WTC11 (cell line): ENCODE results near the gene SLC25A21. TPM values are rescaled to one million over a fixed set of nuclear protein-coding genes. Genes with fewer than 3 reads are reported as not detected.

Source experiments
- ATAC-seq: fragments of 200-7000 bp; cut with Tn5 transposase; 2 replicates; pipeline ENCODE4 v1.10.0; 2021; ENCODE audit warnings: mild to moderate bottlenecking, moderate library complexity
- CTCF ChIA-PET: fragments of 300-600 bp; sonication (Branson Sonifier 250); formaldehyde crosslinking; loops from one replicate; lab custom pipeline; 2021; ENCODE audit warnings: antibody characterized with exemption; lab: Charles Lee
- POLR2A ChIA-PET: fragments of 350-600 bp; sonication (Branson Sonifier 250); formaldehyde crosslinking; loops from one replicate; lab custom pipeline; 2021; ENCODE audit warnings: antibody characterized with exemption; lab: Charles Lee
- DNase-seq: peaks from one replicate; pipeline ENCODE4 v3.0.0; 2021; ENCODE audit warnings: low spot score
- H3K27ac Mint-ChIP-seq: 2 replicates; pipeline ENCODE4 v1.8.0; 2021; ENCODE audit warnings: mixed read lengths
- H3K27me3 Mint-ChIP-seq: 2 replicates; pipeline ENCODE4 v1.8.0; 2021; ENCODE audit warnings: low read depth, mild to moderate bottlenecking, moderate library complexity, mixed read lengths
- H3K36me3 Mint-ChIP-seq: 2 replicates; pipeline ENCODE4 v1.8.0; 2021; ENCODE audit warnings: mixed read lengths
- H3K4me1 Mint-ChIP-seq: 2 replicates; pipeline ENCODE4 v1.8.0; 2022; ENCODE audit warnings: mixed read lengths
- H3K4me3 Mint-ChIP-seq: 2 replicates; pipeline ENCODE4 v1.8.0; 2021; ENCODE audit warnings: mild to moderate bottlenecking, moderate library complexity, mixed read lengths
- H3K9me3 Mint-ChIP-seq: 2 replicates; pipeline ENCODE4 v1.8.0; 2021; ENCODE audit warnings: mixed read lengths
- ATF1 ChIP-seq: sonication (generic); formaldehyde crosslinking; IDR thresholded peaks from 2 replicates; pipeline ENCODE4 v1.8.1; 2023; ENCODE audit warnings: mild to moderate bottlenecking, moderate library complexity, missing genetic modification reagents
- CREB1 ChIP-seq: sonication (generic); formaldehyde crosslinking; IDR thresholded peaks from 2 replicates; pipeline ENCODE4 v1.8.0; 2023; ENCODE audit warnings: mild to moderate bottlenecking, missing genetic modification reagents
- FOXK1 ChIP-seq: sonication (generic); formaldehyde crosslinking; IDR thresholded peaks from 2 replicates; pipeline ENCODE4 v1.8.0; 2022; ENCODE audit warnings: mild to moderate bottlenecking, moderate library complexity, missing genetic modification reagents
- GTF2I ChIP-seq: fragments of 250-450 bp; sonication (Bioruptor Pico); conservative IDR thresholded peaks from 2 replicates; pipeline ENCODE4 v1.4.0; 2021; ENCODE audit warnings: mild to moderate bottlenecking
- KAT7 ChIP-seq: sonication (generic); formaldehyde crosslinking; IDR thresholded peaks from 2 replicates; pipeline ENCODE4 v1.8.1; 2023; ENCODE audit warnings: missing genetic modification reagents, mild to moderate bottlenecking, borderline replicate concordance
- NR1H2 ChIP-seq: sonication (generic); formaldehyde crosslinking; IDR thresholded peaks from 2 replicates; pipeline ENCODE4 v1.9.0; 2021; ENCODE audit warnings: mild to moderate bottlenecking, moderate library complexity, missing genetic modification reagents
- SOX15 ChIP-seq: fragments of 250-450 bp; sonication (Bioruptor Pico); IDR thresholded peaks from 2 replicates; pipeline ENCODE4 v1.9.0; 2021; ENCODE audit warnings: mild to moderate bottlenecking
- TEAD4 ChIP-seq: sonication (generic); formaldehyde crosslinking; IDR thresholded peaks from 2 replicates; pipeline ENCODE4 v1.8.0; 2022; ENCODE audit warnings: mild to moderate bottlenecking, missing genetic modification reagents
- ZBTB21 ChIP-seq: sonication (generic); formaldehyde crosslinking; IDR thresholded peaks from 2 replicates; pipeline ENCODE4 v1.8.1; 2023; ENCODE audit warnings: mild to moderate bottlenecking, missing genetic modification reagents, borderline replicate concordance
- ZNF219 ChIP-seq: sonication (generic); formaldehyde crosslinking; IDR thresholded peaks from 2 replicates; pipeline ENCODE4 v1.8.0; 2023; ENCODE audit warnings: missing genetic modification reagents, mild to moderate bottlenecking, borderline replicate concordance
- ZNF423 ChIP-seq: fragments of 250-450 bp; sonication (Bioruptor Pico); IDR thresholded peaks from 2 replicates; pipeline ENCODE4 v2.1.2; 2022; ENCODE audit warnings: mild to moderate bottlenecking, moderate library complexity
- total RNA-seq: library from RNA; stranded (reverse); gene quantifications from 3 replicates; pipeline ENCODE4 v1.2.3, GENCODE V29; 2021
- TF ChIP-seq, protein P1 (sequence below): fragments of 200-600 bp; IDR thresholded peaks from 2 replicates; pipeline ENCODE4 v1.8.0; 2022; ENCODE audit warnings: antibody characterized with exemption
- TF ChIP-seq, protein P2 (sequence below): sonication (generic); formaldehyde crosslinking; IDR thresholded peaks from 2 replicates; pipeline ENCODE4 v1.8.1; 2023; ENCODE audit warnings: mild to moderate bottlenecking, moderate library complexity, missing genetic modification reagents
- TF ChIP-seq, protein P3 (sequence below): fragments of 250-450 bp; sonication (Bioruptor Pico); IDR thresholded peaks from 2 replicates; pipeline ENCODE4 v1.9.0; 2021; ENCODE audit warnings: moderate library complexity, mild to moderate bottlenecking, inconsistent platforms, borderline replicate concordance
- TF ChIP-seq, protein P4 (sequence below): sonication (generic); formaldehyde crosslinking; conservative IDR thresholded peaks from 2 replicates; pipeline ENCODE4 v1.8.1; 2022; ENCODE audit warnings: mild to moderate bottlenecking, missing genetic modification reagents
- TF ChIP-seq, protein P5 (sequence below): fragments of 250-450 bp; sonication (Bioruptor Pico); IDR thresholded peaks from 2 replicates; pipeline ENCODE4 v2.1.2; 2022; ENCODE audit warnings: mild to moderate bottlenecking, moderate library complexity
- TF ChIP-seq, protein P6 (sequence below): sonication (generic); formaldehyde crosslinking; IDR thresholded peaks from 2 replicates; pipeline ENCODE4 v1.8.1; 2022; ENCODE audit warnings: low read depth, missing genetic modification reagents, borderline replicate concordance
- TF ChIP-seq, protein P7 (sequence below): sonication (generic); formaldehyde crosslinking; IDR thresholded peaks from 2 replicates; pipeline ENCODE4 v1.8.1; 2023; ENCODE audit warnings: mild to moderate bottlenecking, missing genetic modification reagents, moderate library complexity
- TF ChIP-seq, protein P8 (sequence below): fragments of 250-450 bp; sonication (Bioruptor Pico); IDR thresholded peaks from 2 replicates; pipeline ENCODE4 v1.8.0; 2021; ENCODE audit warnings: mild to moderate bottlenecking
- TF ChIP-seq, protein P9 (sequence below): sonication (generic); formaldehyde crosslinking; IDR thresholded peaks from 2 replicates; pipeline ENCODE4 v1.8.1; 2022; ENCODE audit warnings: mild to moderate bottlenecking, moderate library complexity, missing genetic modification reagents

The SLC25A21 gene
- total RNA-seq, 1 experiment from 2014 or later: 8.2 TPM

DNA sequence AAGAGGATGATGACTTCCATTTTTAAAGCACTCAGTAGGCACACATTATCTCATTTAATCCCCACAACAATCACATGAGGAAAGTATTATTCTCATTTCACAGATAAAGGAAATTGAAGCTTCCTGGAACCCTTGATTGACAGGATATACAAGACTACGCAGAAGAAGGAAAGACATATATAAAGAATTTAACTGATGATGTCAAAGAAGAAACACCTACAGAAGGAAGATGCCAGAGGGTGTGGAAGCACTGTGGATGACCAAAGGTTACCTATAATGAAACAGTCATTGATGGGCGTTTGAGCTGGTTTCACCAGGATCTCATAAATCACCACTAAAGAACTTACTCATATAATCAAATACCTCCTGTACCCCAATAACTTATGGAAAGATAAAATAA is 197.4 kb downstream of the SLC25A21 start (continued):
- TF ChIP-seq, protein P1, sequence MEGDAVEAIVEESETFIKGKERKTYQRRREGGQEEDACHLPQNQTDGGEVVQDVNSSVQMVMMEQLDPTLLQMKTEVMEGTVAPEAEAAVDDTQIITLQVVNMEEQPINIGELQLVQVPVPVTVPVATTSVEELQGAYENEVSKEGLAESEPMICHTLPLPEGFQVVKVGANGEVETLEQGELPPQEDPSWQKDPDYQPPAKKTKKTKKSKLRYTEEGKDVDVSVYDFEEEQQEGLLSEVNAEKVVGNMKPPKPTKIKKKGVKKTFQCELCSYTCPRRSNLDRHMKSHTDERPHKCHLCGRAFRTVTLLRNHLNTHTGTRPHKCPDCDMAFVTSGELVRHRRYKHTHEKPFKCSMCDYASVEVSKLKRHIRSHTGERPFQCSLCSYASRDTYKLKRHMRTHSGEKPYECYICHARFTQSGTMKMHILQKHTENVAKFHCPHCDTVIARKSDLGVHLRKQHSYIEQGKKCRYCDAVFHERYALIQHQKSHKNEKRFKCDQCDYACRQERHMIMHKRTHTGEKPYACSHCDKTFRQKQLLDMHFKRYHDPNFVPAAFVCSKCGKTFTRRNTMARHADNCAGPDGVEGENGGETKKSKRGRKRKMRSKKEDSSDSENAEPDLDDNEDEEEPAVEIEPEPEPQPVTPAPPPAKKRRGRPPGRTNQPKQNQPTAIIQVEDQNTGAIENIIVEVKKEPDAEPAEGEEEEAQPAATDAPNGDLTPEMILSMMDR: no peak
- TF ChIP-seq GTF2I (no peak), CREB1 (CRISPR knock-in tag) (no peak), SOX15 (CRISPR knock-in tag) (no peak)
- TF ChIP-seq, protein P2, sequence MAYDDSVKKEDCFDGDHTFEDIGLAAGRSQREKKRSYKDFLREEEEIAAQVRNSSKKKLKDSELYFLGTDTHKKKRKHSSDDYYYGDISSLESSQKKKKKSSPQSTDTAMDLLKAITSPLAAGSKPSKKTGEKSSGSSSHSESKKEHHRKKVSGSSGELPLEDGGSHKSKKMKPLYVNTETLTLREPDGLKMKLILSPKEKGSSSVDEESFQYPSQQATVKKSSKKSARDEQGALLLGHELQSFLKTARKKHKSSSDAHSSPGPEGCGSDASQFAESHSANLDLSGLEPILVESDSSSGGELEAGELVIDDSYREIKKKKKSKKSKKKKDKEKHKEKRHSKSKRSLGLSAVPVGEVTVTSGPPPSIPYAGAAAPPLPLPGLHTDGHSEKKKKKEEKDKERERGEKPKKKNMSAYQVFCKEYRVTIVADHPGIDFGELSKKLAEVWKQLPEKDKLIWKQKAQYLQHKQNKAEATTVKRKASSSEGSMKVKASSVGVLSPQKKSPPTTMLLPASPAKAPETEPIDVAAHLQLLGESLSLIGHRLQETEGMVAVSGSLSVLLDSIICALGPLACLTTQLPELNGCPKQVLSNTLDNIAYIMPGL (CRISPR knock-in tag): no peak
- TF ChIP-seq, protein P3, sequence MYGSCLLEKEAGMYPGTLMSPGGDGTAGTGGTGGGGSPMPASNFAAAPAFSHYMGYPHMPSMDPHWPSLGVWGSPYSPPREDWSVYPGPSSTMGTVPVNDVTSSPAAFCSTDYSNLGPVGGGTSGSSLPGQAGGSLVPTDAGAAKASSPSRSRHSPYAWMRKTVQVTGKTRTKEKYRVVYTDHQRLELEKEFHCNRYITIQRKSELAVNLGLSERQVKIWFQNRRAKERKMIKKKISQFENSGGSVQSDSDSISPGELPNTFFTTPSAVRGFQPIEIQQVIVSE (CRISPR knock-in tag): no peak
- TF ChIP-seq, protein P4, sequence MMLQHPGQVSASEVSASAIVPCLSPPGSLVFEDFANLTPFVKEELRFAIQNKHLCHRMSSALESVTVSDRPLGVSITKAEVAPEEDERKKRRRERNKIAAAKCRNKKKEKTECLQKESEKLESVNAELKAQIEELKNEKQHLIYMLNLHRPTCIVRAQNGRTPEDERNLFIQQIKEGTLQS: no peak

DNA sequence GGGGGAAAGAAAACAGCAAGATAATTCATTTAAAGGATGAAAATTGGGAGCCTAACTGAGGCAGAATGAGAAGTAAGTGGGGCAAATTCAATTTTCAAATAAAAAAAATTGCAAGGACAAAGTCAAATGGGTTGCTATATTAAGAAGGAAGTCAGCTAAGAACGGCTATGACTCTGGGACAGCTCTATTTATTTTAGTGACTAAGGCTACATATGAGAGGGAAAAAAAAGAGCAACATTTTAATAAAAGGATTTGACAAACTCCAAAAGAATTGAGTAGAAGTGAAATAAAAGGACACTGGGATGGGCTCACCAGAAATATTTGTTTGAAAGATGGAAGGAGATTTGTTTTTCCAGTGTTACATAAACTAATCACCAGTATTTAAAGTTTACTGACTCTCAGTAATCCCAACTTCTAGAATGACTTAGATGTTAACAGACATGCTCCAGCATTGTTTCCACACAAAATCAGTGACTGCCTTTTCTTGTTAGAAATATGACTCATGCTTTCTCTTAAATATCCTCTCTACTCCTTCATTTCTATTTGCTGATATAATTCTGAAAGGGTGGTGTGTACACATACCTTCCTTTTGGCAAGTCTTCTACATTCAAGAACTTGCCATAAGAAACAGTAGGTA is 198.5 kb downstream of the SLC25A21 start:
- no peaks in the 10 kb centered on the region for H3K9me3 Mint-ChIP-seq
- H3K27me3 Mint-ChIP-seq: no peaks in the 10 kb centered on the region
- no peak overlapping the region for H3K27ac Mint-ChIP-seq
- ATAC-seq (no peak), DNase-seq (no peak)
- POLR2A ChIA-PET: no interaction called here
- no peaks in the 10 kb centered on the region for H3K36me3 Mint-ChIP-seq
- TF ChIP-seq ZBTB21 (CRISPR knock-in tag): no peak
- CTCF ChIA-PET: interaction anchor here (0.8 to 1.4 kb wide), 2 partner anchors 151 to 176 kb away, joined by 3 to 4 read pairs; no protein-coding TSS in a partner anchor
- H3K4me3 Mint-ChIP-seq: no peak overlapping the region
- peaks cover 15% of the 10 kb centered on the region for H3K4me1 Mint-ChIP-seq

DNA sequence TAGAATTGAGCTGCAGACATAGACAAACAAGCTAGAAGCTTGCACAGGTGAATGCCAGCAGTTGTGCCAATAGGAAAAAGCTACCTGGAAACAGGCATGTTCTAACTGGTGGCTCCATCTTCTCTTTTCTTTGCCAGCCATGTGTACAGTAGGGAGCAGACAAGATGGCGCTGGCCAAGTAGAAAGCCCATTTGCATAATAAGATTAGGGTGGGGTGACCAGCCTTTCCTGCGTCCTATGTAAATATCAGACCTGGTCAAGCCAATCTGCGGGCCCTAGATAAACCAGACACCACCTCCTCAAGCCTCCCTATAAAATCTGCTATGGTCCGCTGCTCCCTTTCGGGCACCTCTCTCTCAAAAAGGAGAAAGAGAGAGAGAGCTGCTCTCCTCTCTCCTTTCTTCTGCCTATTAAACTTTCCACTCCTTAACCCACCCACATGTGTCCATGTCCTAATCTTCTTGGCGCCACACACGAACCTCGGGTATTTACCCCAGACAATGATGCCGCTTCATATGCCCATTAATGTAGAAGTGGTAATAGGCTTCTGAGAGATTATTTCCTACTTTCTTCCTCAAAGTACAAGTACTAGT is 201.0 kb downstream of the SLC25A21 start:
- ChIA-PET POLR2A (no interaction called here), CTCF (no interaction called here)
- ATAC-seq: no peak
- no peak for DNase-seq
- Mint-ChIP-seq H3K27ac (no peak overlapping the region), H3K36me3 (no peaks in the 10 kb centered on the region), H3K9me3 (no peaks in the 10 kb centered on the region), H3K4me3 (no peak overlapping the region), H3K27me3 (no peaks in the 10 kb centered on the region), H3K4me1 (peaks cover 7% of the 10 kb centered on the region)
- TF ChIP-seq SOX15 (CRISPR knock-in tag) (no peak), NR1H2 (CRISPR knock-in tag) (no peak), ZNF219 (CRISPR knock-in tag) (no peak), KAT7 (no peak), TEAD4 (CRISPR knock-in tag) (no peak), ATF1 (CRISPR knock-in tag) (no peak), FOXK1 (no peak), ZNF423 (CRISPR knock-in tag) (no peak)
- TF ChIP-seq, protein P5, sequence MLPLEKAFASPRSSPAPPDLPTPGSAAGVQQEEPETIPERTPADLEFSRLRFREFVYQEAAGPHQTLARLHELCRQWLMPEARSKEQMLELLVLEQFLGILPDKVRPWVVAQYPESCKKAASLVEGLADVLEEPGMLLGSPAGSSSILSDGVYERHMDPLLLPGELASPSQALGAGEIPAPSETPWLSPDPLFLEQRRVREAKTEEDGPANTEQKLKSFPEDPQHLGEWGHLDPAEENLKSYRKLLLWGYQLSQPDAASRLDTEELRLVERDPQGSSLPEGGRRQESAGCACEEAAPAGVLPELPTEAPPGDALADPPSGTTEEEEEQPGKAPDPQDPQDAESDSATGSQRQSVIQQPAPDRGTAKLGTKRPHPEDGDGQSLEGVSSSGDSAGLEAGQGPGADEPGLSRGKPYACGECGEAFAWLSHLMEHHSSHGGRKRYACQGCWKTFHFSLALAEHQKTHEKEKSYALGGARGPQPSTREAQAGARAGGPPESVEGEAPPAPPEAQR (CRISPR knock-in tag): no peak
- TF ChIP-seq, protein P6, sequence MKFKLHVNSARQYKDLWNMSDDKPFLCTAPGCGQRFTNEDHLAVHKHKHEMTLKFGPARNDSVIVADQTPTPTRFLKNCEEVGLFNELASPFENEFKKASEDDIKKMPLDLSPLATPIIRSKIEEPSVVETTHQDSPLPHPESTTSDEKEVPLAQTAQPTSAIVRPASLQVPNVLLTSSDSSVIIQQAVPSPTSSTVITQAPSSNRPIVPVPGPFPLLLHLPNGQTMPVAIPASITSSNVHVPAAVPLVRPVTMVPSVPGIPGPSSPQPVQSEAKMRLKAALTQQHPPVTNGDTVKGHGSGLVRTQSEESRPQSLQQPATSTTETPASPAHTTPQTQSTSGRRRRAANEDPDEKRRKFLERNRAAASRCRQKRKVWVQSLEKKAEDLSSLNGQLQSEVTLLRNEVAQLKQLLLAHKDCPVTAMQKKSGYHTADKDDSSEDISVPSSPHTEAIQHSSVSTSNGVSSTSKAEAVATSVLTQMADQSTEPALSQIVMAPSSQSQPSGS: no peak
- TF ChIP-seq, protein P7, sequence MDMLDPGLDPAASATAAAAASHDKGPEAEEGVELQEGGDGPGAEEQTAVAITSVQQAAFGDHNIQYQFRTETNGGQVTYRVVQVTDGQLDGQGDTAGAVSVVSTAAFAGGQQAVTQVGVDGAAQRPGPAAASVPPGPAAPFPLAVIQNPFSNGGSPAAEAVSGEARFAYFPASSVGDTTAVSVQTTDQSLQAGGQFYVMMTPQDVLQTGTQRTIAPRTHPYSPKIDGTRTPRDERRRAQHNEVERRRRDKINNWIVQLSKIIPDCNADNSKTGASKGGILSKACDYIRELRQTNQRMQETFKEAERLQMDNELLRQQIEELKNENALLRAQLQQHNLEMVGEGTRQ (CRISPR knock-in tag): no peak
- TF ChIP-seq, protein P8, sequence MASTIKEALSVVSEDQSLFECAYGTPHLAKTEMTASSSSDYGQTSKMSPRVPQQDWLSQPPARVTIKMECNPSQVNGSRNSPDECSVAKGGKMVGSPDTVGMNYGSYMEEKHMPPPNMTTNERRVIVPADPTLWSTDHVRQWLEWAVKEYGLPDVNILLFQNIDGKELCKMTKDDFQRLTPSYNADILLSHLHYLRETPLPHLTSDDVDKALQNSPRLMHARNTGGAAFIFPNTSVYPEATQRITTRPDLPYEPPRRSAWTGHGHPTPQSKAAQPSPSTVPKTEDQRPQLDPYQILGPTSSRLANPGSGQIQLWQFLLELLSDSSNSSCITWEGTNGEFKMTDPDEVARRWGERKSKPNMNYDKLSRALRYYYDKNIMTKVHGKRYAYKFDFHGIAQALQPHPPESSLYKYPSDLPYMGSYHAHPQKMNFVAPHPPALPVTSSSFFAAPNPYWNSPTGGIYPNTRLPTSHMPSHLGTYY: no peak
- TF ChIP-seq, protein P9, sequence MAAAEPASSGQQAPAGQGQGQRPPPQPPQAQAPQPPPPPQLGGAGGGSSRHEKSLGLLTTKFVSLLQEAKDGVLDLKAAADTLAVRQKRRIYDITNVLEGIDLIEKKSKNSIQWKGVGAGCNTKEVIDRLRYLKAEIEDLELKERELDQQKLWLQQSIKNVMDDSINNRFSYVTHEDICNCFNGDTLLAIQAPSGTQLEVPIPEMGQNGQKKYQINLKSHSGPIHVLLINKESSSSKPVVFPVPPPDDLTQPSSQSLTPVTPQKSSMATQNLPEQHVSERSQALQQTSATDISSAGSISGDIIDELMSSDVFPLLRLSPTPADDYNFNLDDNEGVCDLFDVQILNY (CRISPR knock-in tag): no peak
